NCI-H1417 (cell line): ENCODE data around the gene MAMSTR.
"Not testable (repeated sequence)": the region's sequence is repeated elsewhere in the genome, so short reads cannot be mapped to it uniquely, and the experiment has no call there.

Experiments used
- DNase-seq, 3 experiments: peaks; one replicate each; lab custom pipeline; 2025; lab: John Stamatoyannopoulos, UW

The MAMSTR gene

GRCh38 chr19:48719263-48720171 is at the start of gene MAMSTR:
TSS of gene MAMSTR (minus strand) at chr19:48719725. CDS start at chr19:48719031, 694 bp downstream.
- DNase-seq: no peak

DNA sequence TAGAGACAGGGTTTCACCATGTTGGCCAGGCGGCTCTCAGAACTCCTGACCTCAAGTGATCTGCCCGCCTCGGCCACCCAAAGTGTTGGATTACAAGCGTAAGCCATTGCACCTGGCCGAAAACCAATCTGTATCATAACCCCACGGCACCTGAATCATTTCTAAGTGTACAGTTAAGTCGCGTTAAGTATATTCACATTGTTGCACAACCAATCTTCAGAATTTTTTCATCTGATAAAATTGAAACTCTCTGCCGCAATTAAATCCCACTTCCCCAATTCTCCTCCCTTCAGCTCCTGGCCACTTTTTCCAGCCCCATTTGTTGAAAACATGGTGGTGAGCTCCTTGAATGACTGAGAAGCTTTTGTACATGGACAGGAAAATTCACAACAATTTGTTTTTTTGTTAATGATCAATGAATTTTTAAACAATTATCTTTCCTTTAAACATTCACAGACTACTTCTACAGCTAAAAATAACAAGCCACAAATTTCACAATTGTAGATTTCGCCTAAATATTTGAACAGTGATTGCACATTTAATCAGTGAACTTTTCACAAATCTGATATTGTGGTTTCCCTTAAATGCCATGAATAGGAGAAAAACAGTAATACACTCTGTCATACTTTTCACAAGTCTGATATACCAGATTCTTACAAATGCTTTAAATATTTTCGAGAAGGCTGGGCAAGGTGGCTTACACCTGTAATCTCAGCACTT is 49.6 kb upstream of the MAMSTR start:
- peak in 1 of 3 experiments; percentile 23 for DNase-seq

- peak in 1 of 3 experiments; percentile 46 for DNase-seq
These were observed 48.7 kb upstream of the MAMSTR start for GRCh38 chr19:48768171-48768753.

- DNase-seq: not testable (repeated sequence)
These were observed 46.3 kb upstream of the MAMSTR start for GRCh38 chr19:48765816-48766215.

- DNase-seq: no peak
These were observed 41.1 kb upstream of the MAMSTR start for GRCh38 chr19:48760504-48761205.

GRCh38 chr19:48757741-48758144 is 38.2 kb upstream of the MAMSTR start:
- DNase-seq: no peak

DNA sequence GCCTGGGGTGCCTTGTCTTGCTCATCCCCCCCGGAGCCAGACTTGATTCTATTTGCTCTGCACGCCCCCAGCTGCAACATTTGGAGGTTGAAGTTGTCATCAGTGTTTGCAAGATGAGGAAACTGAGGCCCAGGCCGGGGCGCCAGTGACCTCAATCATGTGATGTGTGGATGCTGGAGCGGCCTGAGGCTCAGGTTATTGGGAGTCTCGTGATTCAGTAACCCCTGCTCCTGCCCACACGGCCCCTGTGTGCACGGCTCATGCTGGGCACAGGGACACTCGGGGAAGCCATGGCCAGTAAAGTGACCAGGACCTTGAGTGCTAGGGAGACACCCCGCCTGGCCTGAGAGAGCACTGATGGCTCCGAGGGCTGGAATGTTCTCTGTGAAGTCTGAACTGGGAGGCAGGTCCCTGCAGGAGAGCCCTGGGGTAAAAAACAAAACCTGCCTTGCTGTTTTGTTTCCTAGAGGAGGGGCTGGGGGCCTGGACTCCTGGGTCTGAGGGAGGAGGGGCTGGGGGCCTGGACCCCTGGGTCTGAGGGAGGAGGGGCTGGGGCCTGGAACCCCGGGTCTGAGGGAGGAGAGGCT is 37.7 kb upstream of the MAMSTR start:
- no peak for DNase-seq

- no peak for DNase-seq
These were observed 37.2 kb upstream of the MAMSTR start for GRCh38 chr19:48756686-48757085.

GRCh38 chr19:48756212-48756611 is 36.7 kb upstream of the MAMSTR start:
- DNase-seq: no peak

DNA sequence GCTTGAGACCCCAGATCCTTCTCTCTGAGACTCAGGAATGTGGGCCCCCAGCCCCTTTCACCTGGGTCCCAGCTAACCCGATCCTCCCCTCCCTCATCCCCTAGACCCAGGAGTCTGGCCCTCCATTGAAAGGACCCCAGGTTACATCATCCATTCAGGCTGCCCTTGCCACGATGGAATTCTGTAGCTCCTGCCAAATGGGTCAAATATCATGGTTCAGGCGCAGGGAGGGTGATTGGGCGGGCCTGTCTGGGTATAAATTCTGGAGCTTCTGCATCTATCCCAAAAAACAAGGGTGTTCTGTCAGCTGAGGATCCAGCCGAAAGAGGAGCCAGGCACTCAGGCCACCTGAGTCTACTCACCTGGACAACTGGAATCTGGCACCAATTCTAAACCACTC is 36.3 kb upstream of the MAMSTR start:
- no peak for DNase-seq

DNA sequence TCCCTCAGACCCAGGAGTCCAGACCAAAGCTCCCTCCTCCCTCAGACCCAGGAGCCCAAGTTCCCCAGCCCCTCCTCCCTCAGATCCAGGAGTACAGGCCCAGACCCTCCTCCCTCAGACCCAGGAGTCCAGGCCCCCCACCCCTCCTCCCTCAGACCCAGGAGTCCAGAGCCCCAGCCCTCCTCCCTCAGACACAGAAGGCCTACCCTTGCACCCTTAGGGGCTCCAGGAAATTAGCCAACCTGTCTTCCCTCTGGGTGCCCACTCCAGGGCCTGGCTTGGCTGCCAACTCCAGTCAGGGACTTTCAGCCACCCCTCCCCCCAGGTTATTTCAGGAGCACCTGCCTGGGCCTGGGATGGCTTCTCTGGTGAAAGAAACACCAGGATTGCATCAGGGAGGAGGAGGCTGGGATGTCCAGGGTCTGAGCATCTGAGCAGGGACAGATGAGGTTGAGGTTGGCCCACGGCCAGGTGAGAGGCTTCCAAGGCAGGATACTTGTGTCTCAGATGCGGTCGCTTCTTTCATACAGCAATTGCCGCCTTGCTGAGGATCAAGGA is 35.6 kb upstream of the MAMSTR start, which contains the start of gene FGF21:
Gene FGF21, plus strand, starts transcription at position 441 of the 558 bp plus-strand sequence. CDS start 713 bp downstream, outside the sequence.
- peak in 1 of 3 experiments; percentile 14 for DNase-seq

GRCh38 chr19:48752496-48753365 is 33.2 kb upstream of the MAMSTR start, which contains the start of gene FUT1:
TSS of gene FUT1 (minus strand) at chr19:48752641. CDS start at chr19:48751281, 1,360 bp downstream.
- peak; percentile 95 to 97 (median 95) for DNase-seq

DNA sequence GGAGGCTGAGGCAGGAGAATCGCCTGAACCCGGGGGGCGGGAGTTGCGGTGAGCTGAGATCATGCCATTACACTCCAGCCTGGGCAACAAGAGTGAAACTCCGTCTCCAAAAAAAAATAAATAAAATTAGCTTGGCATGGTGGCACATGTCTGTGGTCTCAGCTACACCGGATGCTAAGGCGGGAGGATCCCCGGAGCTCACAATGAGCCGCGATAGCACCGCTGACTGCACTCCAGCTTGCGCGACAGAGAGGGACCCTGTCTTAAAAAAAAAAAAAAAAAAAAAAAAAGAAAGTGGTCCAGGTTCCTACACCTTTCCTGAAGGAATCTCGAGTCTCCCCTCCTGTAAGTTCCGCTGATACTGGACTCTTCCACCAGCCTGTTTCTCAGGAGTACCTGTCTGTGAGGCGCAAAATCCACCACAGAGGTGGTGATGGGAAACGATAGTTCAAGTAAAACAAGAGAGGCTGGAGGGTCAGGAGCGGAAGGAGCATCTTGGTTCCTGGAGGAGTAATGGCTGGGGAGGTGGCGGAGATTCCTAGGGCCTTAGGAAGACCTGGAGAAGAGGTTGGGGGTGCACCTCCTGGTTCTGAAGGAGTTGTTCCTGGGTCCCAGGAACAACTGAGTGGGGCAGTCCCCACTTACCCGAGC is 32.4 kb upstream of the MAMSTR start:
- peak in 2 of 3 experiments; percentile 59 to 69 for DNase-seq

- DNase-seq: no peak
These were observed 31.4 kb upstream of the MAMSTR start for GRCh38 chr19:48750771-48751504.

DNA sequence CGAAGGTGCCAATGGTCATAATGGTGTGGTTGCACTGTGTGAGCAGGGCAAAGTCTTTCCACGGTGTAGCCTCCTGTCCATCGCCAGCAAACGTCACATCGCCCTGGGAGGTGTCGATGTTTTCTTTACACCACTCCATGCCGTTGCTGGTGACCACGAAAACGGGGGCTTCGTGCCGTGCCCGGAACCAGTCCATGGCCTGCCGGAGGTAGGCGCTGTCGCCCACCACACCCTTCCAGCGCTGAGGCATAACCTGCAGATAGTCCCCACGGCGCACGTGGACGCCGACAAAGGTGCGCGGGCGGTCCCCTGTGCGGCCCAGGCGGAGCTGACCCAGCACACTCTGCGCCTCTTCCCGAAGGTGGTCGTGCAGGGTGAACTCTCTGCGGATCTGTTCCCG is 30.8 kb upstream of the MAMSTR start:
- no peak for DNase-seq

GRCh38 chr19:48749571-48750198 is 30.2 kb upstream of the MAMSTR start:
- DNase-seq: no peak

- DNase-seq: no peak
These were observed 27.4 kb upstream of the MAMSTR start, which contains the start of gene IZUMO1 for GRCh38 chr19:48746738-48747575. TSS of gene IZUMO1 (minus strand) at chr19:48746909. CDS start at chr19:48745859, 1,050 bp downstream.
